IPS-NIHi7 (cell line): ENCODE measurements around the gene MFAP2.
"Not testable (repeated sequence)": the region's sequence is repeated elsewhere in the genome, so short reads cannot be mapped to it uniquely, and the experiment has no call there.

ENCODE experiments used
- DNase-seq: peaks from one replicate; pipeline ENCODE4 v3.0.0; 2012; ENCODE audit warnings: mixed read lengths; ENCODE audit errors: extremely low spot score

Gene MFAP2

DNA sequence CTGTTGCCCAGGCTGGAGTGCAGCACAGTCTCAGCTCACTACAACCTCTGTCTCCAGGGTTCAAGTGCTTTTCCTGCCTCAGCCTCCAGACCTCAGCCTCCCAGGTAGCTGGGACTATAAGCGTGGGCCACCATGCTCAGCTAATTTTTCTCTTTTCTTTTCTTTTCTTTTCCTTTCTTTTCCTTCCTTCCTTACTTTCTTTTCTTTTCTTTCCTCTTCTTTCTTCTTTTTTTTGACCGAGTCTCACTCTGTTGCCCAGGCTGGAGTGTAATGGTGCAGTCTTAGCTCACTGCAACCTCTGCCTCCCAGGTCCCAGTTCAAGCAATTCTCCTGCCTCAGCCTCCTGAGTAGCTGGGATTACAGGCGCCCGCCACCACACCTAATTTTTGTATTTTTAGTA, 16.3 kb downstream of the MFAP2 start:
- not testable (repeated sequence) for DNase-seq

- DNase-seq = no peak
Measured at GRCh38 chr1:16961297-16962133, 18.9 kb downstream of the MFAP2 start.

DNA sequence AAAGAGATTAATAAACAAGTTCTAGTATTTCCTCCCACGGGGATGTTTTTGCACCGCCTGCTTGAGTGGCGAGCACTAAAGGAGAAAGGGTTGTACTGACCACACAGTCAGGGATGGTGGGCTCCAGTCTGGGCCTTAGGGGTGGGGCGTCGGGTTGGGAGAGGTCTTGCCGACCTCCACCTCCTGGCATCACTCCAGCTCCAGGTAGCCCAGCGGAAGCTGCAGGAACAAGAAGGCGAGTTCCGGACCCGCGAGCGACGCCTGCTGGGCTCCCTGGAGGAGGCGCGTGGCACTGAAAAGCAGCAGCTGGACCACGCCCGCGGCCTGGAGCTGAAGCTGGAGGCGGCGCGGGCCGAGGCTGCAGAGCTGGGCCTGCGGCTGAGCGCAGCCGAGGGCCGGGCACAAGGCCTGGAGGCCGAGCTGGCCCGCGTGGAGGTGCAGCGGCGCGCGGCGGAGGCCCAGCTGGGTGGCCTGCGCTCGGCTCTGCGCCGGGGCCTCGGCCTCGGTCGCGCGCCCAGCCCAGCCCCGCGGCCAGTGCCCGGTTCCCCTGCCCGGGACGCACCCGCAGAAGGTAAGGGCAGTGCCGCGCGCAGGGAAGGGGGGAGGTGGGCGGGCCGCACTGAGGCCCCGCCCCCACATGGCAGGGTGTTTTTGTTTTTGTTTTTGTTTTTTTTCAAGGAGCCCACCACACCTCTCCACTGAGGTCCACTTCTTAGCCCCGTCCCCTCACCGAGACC, 19.7 kb downstream of the MFAP2 start:
- peak; percentile 78 for DNase-seq

- no peak for DNase-seq
Measured at GRCh38 chr1:16958475-16958874, 21.9 kb downstream of the MFAP2 start.

- no peak for DNase-seq
Measured at GRCh38 chr1:16957731-16958130, 22.7 kb downstream of the MFAP2 start.

DNA sequence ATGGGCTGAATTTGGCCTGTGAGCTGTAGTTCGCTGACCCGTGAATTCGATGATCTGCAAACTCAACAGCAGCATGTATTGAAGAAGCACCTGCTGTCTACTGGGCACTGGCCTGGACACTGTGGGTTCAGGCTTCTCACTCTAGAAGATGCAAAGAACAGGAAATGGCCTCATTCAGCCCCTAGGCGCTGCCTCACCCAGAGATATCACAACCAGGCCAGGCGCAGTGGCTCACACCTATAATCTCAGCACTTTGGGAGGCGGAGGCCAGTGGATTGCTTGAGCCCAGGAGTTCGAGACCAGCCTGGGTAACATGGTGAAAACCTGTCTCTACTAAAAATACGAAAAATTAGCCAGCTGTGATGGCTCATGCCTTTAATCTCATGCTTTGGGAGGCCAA, 23.6 kb downstream of the MFAP2 start:
- DNase-seq = no peak

DNA sequence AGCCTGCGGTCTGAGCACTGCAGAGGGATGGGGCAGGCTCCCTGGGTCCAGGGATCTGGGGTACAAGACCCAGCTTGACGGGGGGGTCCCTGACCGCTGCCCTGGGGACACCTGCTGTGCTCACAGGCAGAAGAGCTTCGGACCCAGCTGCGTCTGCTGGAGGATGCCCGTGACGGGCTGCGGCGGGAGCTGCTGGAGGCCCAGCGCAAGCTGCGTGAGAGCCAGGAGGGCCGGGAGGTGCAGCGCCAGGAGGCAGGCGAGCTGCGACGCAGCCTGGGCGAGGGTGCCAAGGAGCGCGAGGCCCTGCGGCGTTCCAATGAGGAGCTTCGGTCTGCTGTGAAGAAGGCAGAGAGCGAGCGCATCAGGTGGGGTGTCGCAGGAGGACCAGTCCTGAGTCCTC, 25.2 kb downstream of the MFAP2 start:
- no peak for DNase-seq

- DNase-seq = no peak
Measured at GRCh38 chr1:16954579-16954978, 25.8 kb downstream of the MFAP2 start.

GRCh38 chr1:16952376-16952775, 28.0 kb downstream of the MFAP2 start:
- not testable (repeated sequence) for DNase-seq

DNA sequence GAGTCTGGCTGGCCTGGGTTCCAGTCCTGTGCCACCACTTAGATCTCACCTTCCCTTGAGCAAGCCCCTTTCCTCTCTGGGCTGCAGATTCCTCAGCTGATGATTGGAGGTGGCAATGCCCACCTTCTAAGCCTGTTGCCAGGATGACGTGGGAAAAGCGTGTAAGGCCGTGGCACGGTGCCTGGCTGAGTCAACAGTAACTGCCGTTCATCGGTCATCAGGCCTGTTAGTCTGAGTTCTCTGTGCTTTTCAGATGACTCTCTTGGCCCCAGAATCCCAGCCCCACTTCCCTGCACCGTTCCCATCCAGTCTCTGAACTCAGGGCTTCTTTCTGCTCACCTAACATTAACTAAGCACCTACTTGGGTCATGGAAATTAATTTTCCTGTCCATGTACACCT, 31.4 kb downstream of the MFAP2 start:
- not testable (repeated sequence) for DNase-seq

DNA sequence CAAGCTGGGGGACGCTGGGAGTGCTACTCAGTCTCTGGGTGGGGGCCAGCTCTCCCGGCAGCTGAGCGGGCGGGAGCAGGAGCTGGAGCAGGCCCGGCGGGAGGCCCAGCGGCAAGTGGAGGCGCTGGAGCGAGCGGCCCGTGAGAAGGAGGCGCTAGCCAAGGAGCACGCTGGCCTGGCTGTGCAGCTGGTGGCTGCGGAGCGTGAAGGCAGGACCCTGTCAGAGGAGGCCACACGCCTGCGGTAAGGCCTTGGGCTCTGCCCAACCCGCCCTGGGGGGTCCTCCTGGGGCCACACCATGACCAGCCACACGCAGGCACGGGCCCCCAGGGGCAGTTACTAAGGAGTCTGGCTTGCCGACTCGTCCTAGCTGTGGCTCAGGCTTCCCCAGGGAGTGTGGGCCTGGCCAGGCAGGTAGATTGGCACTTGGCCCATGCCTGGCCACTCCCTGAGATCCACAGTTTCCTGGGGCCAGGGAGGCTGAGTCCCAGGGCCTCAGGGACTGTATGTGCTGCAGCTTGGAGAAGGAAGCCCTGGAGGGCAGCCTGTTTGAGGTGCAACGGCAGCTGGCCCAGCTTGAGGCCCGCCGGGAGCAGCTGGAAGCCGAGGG, 32.0 kb downstream of the MFAP2 start:
- DNase-seq = not testable (repeated sequence)

GRCh38 chr1:16946646-16947045, 33.8 kb downstream of the MFAP2 start:
- DNase-seq = no peak

GRCh38 chr1:16946185-16946584, 34.2 kb downstream of the MFAP2 start:
- not testable (repeated sequence) for DNase-seq

- not testable (repeated sequence) for DNase-seq
Measured at GRCh38 chr1:16945512-16945911, 34.9 kb downstream of the MFAP2 start.

DNA sequence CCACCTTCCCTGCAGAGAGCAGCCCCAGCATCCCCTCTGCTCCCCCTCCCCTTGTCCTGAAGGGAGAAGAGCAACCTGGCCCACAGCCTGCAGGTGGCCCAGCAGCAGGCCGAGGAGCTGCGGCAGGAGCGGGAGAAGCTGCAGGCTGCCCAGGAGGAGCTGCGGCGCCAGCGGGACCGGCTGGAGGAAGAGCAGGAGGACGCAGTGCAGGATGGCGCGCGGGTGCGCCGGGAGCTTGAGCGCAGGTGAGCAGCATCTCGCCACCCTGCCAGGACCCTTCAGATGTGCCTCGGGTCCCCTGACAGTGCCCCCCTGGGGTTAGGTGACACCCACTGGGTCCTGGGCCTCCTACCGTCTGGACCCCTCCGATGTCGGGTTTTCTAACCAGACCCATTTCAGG, 36.4 kb downstream of the MFAP2 start:
- DNase-seq = no peak

DNA sequence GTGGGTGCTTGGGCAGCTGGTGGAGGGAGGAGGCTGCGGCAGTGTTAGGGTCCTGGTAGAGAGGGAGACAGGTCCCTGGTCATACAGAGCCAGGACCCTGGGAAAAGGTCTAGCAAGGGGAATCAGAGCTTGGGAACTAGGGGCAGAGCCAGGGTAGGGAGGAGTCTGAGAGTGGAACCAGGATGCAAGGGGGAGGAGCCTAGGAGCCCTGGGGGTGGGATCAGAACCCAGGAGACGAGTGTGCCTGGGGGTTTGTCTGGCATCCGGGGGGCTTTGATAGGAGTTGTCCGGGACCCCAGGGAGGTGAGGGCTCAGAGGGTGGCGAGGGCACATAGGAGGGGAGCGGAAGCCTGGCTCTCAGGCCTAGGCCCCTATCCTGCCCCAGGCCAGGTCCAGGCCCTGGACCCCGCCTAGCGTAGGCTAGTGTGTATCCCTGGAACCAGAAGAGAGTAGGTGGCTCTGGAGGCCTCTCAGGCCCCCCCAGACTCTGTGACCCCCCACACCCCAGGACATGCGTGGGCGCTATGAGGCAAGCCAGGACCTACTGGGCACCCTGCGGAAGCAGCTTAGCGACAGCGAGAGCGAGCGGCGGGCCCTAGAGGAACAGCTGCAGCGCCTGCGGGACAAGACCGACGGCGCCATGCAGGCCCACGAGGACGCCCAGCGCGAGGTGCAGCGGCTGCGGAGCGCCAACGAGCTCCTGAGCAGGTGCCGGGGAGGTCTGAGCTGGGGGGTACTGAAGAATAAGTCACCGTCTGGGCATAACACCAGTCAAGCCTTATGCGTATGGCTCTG, 40.8 kb downstream of the MFAP2 start:
- DNase-seq = not testable (repeated sequence)

DNA sequence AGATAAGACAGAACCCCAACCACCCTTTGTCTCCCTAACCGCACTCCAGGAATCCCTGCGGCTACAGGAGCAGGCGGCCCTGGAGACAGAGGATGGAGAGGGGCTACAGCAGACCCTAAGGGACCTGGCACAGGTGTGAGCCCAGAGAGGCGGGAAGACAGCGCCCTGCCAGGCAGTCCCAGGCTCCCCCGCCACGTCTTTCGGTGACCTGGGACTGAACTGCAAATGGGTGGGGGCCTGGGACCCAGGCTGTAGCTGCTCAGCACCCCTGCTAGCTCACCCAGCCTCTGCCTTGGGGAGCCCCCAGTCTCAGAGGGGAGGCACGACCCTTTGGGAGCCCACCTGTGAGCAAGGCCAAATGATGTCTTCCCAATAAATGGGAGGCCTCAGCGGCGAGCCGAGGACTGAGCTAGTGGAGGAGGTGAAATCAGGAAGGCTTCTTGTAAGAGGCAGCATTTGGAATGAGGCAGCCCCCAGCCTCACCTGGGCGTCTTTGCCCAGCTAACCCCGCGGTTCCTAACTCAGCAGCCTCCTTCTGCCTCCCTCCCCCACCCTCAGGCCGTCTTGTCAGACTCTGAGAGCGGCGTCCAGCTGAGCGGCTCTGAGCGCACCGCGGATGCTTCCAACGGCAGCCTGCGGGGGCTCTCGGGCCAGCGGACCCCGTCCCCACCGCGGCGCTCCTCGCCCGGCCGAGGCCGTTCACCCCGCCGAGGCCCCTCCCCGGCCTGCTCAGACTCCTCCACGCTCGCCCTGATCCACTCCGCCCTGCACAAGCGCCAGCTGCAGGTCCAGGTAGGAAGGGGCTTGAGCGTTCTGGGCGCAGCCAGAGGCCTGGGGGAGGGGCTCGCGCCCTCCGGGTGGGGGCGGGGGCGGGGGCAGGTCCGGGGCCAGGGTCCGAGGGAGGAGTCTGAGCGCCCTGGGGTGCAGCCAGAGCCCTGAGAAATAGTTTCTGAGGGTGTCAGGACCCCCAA, 41.8 kb downstream of the MFAP2 start:
- DNase-seq = peak; percentile 48

DNA sequence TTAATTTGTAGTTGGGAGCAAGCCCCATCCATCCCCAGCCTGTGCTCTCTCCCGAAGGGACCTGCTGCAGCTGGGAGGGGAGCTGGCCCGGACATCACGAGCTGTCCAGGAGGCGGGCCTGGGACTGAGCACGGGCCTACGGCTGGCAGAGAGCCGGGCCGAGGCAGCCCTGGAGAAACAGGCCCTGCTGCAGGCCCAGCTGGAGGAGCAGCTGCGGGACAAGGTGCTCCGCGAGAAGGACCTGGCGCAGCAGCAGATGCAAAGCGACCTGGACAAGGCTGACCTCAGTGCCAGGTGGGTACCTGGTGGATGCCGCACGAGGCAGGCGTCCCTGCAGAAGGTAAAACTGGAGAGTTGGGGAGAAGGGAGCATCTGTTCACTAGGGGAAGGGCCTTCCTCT, 43.8 kb downstream of the MFAP2 start:
- not testable (repeated sequence) for DNase-seq

DNA sequence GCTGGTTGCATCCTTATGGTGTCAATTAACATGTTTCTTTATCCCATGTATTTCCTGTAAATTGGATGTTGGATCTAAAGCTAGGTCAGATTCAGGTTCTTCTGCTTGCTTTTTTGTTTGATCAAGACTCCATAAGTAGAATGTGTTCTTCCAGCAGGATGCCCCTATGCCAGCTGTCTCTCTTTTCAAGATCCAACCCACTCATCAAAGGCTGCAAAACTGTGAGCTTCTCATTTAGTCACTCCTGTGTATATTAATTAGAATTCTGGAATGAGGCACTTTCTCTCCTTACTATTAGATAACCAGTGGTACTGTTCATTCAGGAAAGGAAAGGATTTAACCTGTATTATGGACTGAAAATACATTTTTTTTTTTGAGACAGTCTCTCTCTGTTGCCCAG, 46.5 kb downstream of the MFAP2 start:
- DNase-seq = not testable (repeated sequence)

GRCh38 chr1:16931206-16931934, 49.0 kb downstream of the MFAP2 start:
- DNase-seq = not testable (repeated sequence)
